ENCODE results near the gene CFAP99. TPM values are rescaled to one million over a fixed set of nuclear protein-coding genes. Genes with fewer than 3 reads are reported as not detected.

CFAP99 gene
- total and polyA plus RNA-seq, 2 experiments from 2014 or later, result not detected

- no peaks in the 10 kb centered on the region for H3K4me1 Mint-ChIP-seq
- Histone ChIP-seq H3K9me2 (ENCODE audit: insufficient read depth) (no peaks in the 10 kb centered on the region), H3K4me2 (no peak overlapping the region), H2AFZ (no peak overlapping the region), H3F3A (replicated peaks; ENCODE audit: low read depth) (peaks cover 11% of the 10 kb centered on the region; the same call in 1 of the 2 replicates), H4K20me1 (replicated peaks; ENCODE audit: insufficient read depth) (peaks cover 55% of the 10 kb centered on the region), H3K27me3 (ENCODE audit: insufficient read depth) (no peaks in the 10 kb centered on the region), H3K79me2 (replicated peaks; ENCODE audit: insufficient read depth) (peaks cover 82% of the 10 kb centered on the region), H3K4me1 (ENCODE audit: insufficient read depth) (no peaks in the 10 kb centered on the region), H3K36me3 (ENCODE audit: insufficient read depth) (peaks cover 61% of the 10 kb centered on the region), H3K27ac (ENCODE audit: low read depth) (0 out of 2 replicates have a peak overlapping the region, but pooled peaks have one; percentile 14), H3K4me3 (no peak overlapping the region)
- ATAC-seq, result no peak
- DNase-seq (ENCODE audit: low spot score), result no peak
- H3K27me3 Mint-ChIP-seq (ENCODE audit: insufficient read depth, low read depth, poor library complexity), result no peaks in the 10 kb centered on the region
- H3K27ac Mint-ChIP-seq, result no peak overlapping the region
- H3K4me3 Mint-ChIP-seq, result no peak overlapping the region
- TF ChIP-seq POLR2AphosphoS5 (IDR thresholded peaks at IDR 0.05; ENCODE audit: low read depth) (0 out of 2 replicates have a peak, but pooled peaks have one; percentile 5), CREB1 (CRISPR knock-in tag; IDR thresholded peaks at IDR 0.05; ENCODE audit: low read depth) (no peak)
- TF ChIP-seq, protein P1, sequence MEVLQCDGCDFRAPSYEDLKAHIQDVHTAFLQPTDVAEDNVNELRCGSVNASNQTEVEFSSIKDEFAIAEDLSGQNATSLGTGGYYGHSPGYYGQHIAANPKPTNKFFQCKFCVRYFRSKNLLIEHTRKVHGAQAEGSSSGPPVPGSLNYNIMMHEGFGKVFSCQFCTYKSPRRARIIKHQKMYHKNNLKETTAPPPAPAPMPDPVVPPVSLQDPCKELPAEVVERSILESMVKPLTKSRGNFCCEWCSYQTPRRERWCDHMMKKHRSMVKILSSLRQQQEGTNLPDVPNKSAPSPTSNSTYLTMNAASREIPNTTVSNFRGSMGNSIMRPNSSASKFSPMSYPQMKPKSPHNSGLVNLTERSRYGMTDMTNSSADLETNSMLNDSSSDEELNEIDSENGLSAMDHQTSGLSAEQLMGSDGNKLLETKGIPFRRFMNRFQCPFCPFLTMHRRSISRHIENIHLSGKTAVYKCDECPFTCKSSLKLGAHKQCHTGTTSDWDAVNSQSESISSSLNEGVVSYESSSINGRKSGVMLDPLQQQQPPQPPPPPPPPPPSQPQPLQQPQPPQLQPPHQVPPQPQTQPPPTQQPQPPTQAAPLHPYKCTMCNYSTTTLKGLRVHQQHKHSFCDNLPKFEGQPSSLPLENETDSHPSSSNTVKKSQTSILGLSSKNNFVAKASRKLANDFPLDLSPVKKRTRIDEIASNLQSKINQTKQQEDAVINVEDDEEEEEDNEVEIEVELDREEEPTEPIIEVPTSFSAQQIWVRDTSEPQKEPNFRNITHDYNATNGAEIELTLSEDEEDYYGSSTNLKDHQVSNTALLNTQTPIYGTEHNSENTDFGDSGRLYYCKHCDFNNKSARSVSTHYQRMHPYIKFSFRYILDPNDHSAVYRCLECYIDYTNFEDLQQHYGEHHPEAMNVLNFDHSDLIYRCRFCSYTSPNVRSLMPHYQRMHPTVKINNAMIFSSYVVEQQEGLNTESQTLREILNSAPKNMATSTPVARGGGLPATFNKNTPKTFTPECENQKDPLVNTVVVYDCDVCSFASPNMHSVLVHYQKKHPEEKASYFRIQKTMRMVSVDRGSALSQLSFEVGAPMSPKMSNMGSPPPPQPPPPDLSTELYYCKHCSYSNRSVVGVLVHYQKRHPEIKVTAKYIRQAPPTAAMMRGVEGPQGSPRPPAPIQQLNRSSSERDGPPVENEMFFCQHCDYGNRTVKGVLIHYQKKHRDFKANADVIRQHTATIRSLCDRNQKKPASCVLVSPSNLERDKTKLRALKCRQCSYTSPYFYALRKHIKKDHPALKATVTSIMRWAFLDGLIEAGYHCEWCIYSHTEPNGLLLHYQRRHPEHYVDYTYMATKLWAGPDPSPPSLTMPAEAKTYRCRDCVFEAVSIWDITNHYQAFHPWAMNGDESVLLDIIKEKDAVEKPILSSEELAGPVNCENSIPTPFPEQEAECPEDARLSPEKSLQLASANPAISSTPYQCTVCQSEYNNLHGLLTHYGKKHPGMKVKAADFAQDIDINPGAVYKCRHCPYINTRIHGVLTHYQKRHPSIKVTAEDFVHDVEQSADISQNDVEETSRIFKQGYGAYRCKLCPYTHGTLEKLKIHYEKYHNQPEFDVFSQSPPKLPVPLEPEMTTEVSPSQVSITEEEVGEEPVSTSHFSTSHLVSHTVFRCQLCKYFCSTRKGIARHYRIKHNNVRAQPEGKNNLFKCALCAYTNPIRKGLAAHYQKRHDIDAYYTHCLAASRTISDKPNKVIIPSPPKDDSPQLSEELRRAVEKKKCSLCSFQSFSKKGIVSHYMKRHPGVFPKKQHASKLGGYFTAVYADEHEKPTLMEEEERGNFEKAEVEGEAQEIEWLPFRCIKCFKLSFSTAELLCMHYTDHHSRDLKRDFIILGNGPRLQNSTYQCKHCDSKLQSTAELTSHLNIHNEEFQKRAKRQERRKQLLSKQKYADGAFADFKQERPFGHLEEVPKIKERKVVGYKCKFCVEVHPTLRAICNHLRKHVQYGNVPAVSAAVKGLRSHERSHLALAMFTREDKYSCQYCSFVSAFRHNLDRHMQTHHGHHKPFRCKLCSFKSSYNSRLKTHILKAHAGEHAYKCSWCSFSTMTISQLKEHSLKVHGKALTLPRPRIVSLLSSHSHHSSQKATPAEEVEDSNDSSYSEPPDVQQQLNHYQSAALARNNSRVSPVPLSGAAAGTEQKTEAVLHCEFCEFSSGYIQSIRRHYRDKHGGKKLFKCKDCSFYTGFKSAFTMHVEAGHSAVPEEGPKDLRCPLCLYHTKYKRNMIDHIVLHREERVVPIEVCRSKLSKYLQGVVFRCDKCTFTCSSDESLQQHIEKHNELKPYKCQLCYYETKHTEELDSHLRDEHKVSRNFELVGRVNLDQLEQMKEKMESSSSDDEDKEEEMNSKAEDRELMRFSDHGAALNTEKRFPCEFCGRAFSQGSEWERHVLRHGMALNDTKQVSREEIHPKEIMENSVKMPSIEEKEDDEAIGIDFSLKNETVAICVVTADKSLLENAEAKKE (CRISPR knock-in tag; IDR thresholded peaks at IDR 0.05), result no peak
- H3K36me3 Mint-ChIP-seq (ENCODE audit: low read depth), result peaks cover 79% of the 10 kb centered on the region
- no peaks in the 10 kb centered on the region for H3K9me3 Mint-ChIP-seq
Measured at GRCh38 chr4:2501034-2501594, 82.4 kb downstream of the CFAP99 start.

GRCh38 chr4:2503809-2504208, 85.1 kb downstream of the CFAP99 start:
- Histone ChIP-seq H3K4me1 (ENCODE audit: insufficient read depth) (no peaks in the 10 kb centered on the region), H3K4me2 (no peak overlapping the region), H4K20me1 (replicated peaks; ENCODE audit: insufficient read depth) (peaks cover 46% of the 10 kb centered on the region), H3K79me2 (replicated peaks; ENCODE audit: insufficient read depth) (peaks cover 83% of the 10 kb centered on the region), H3K4me3 (no peak overlapping the region), H3K36me3 (ENCODE audit: insufficient read depth) (peaks cover 43% of the 10 kb centered on the region), H2AFZ (no peak overlapping the region), H3K27me3 (ENCODE audit: insufficient read depth) (no peaks in the 10 kb centered on the region), H3K9me2 (ENCODE audit: insufficient read depth) (no peaks in the 10 kb centered on the region), H3F3A (replicated peaks; ENCODE audit: low read depth) (peaks cover 6% of the 10 kb centered on the region; the same call in 1 of the 2 replicates), H3K27ac (ENCODE audit: low read depth) (no peak overlapping the region)
- H3K4me3 Mint-ChIP-seq, result no peak overlapping the region
- H3K36me3 Mint-ChIP-seq (ENCODE audit: low read depth), result peaks cover 75% of the 10 kb centered on the region
- no peak for DNase-seq (ENCODE audit: low spot score)
- no peak for ATAC-seq
- no peak overlapping the region for H3K27ac Mint-ChIP-seq
- H3K4me1 Mint-ChIP-seq, result no peaks in the 10 kb centered on the region
- H3K9me3 Mint-ChIP-seq, result no peaks in the 10 kb centered on the region
- TF ChIP-seq STAT1 (IDR thresholded peaks at IDR 0.05; ENCODE audit: unreplicated experiment), result no peak
- no peaks in the 10 kb centered on the region for H3K27me3 Mint-ChIP-seq (ENCODE audit: insufficient read depth, low read depth, poor library complexity)

All from GM23338 (cell line).